T-helper 1 cell treated with Interleukin-12 subunit alpha and Interleukin-12 subunit beta and Interleukin-4 antibody, amounts not matched to agents 30 μg/mL and 1 μg/mL, for 36 hours (primary cell): Measurements from ENCODE around the gene METAP1D.

Source experiments
- H3K27ac Mint-ChIP-seq: one replicate; pipeline ENCODE4 v1.8.0; 2021; ENCODE audit warnings: mild to moderate bottlenecking, mixed read lengths
- H3K27me3 Mint-ChIP-seq: one replicate; pipeline ENCODE4 v1.8.0; 2021; ENCODE audit warnings: low read depth, mixed read lengths
- H3K36me3 Mint-ChIP-seq: one replicate; pipeline ENCODE4 v1.8.0; 2021; ENCODE audit warnings: low read depth, mixed read lengths
- H3K4me1 Mint-ChIP-seq: one replicate; pipeline ENCODE4 v1.8.0; 2021; ENCODE audit warnings: low read depth, mixed read lengths
- H3K4me3 Mint-ChIP-seq: one replicate; pipeline ENCODE4 v1.8.0; 2021; ENCODE audit warnings: mild to moderate bottlenecking, moderate library complexity, mixed read lengths
- H3K9me3 Mint-ChIP-seq: one replicate; pipeline ENCODE4 v1.8.0; 2021; ENCODE audit warnings: mixed read lengths

Gene METAP1D

GRCh38 chr2:172100935-172101820, 101.4 kb downstream of the METAP1D start:
- H3K27me3 Mint-ChIP-seq = peaks cover 87% of the 10 kb centered on the region
- H3K9me3 Mint-ChIP-seq = no peaks in the 10 kb centered on the region
- H3K27ac Mint-ChIP-seq = peak overlapping the region; percentile 75
- peaks cover 7% of the 10 kb centered on the region for H3K36me3 Mint-ChIP-seq
- H3K4me3 Mint-ChIP-seq = peak overlapping the region; percentile 81
- H3K4me1 Mint-ChIP-seq = peaks cover 32% of the 10 kb centered on the region

- Mint-ChIP-seq H3K9me3 (no peaks in the 10 kb centered on the region), H3K27ac (peak overlapping the region; percentile 75), H3K4me3 (peak overlapping the region; percentile 81), H3K27me3 (peaks cover 88% of the 10 kb centered on the region), H3K36me3 (peaks cover 7% of the 10 kb centered on the region), H3K4me1 (peaks cover 29% of the 10 kb centered on the region)
These were observed 102.2 kb downstream of the METAP1D start for GRCh38 chr2:172101821-172102390.

- peaks cover 29% of the 10 kb centered on the region for H3K4me1 Mint-ChIP-seq
- H3K4me3 Mint-ChIP-seq = peak within 1 kb of the TSS; percentile 81
These were observed 102.9 kb downstream of the METAP1D start, which contains the start of gene DLX2 for GRCh38 chr2:172102391-172103359. TSS of gene DLX2 (minus strand) at chr2:172102900. CDS start at chr2:172102538, 362 bp downstream.

GRCh38 chr2:172103471-172104272, 103.9 kb downstream of the METAP1D start:
- peak overlapping the region; percentile 73 for H3K27ac Mint-ChIP-seq
- H3K36me3 Mint-ChIP-seq = peaks cover 8% of the 10 kb centered on the region
- H3K4me1 Mint-ChIP-seq = peaks cover 31% of the 10 kb centered on the region
- H3K4me3 Mint-ChIP-seq = peak overlapping the region; percentile 77
- H3K27me3 Mint-ChIP-seq = peaks cover 88% of the 10 kb centered on the region
- H3K9me3 Mint-ChIP-seq = no peaks in the 10 kb centered on the region

More at GRCh38 chr2:172102391-172103359, 102.9 kb downstream of the METAP1D start, which contains the start of gene DLX2:
- Mint-ChIP-seq H3K27me3 (peaks cover 85% of the 10 kb centered on the region), H3K36me3 (peaks cover 8% of the 10 kb centered on the region), H3K27ac (peak within 1 kb of the TSS; percentile 75), H3K9me3 (no peaks in the 10 kb centered on the region)

- Mint-ChIP-seq H3K4me3 (peak overlapping the region; percentile 33), H3K27ac (peak overlapping the region; percentile 34), H3K36me3 (peaks cover 7% of the 10 kb centered on the region), H3K4me1 (peaks cover 29% of the 10 kb centered on the region), H3K27me3 (peaks cover 89% of the 10 kb centered on the region), H3K9me3 (no peaks in the 10 kb centered on the region)
These were observed 105.8 kb downstream of the METAP1D start for GRCh38 chr2:172105471-172106107.

GRCh38 chr2:172106108-172106961, 106.6 kb downstream of the METAP1D start:
- H3K27ac Mint-ChIP-seq = no peak overlapping the region
- H3K36me3 Mint-ChIP-seq = peaks cover 7% of the 10 kb centered on the region
- peaks cover 81% of the 10 kb centered on the region for H3K27me3 Mint-ChIP-seq
- H3K4me1 Mint-ChIP-seq = peaks cover 27% of the 10 kb centered on the region
- peak overlapping the region; percentile 64 for H3K4me3 Mint-ChIP-seq
- H3K9me3 Mint-ChIP-seq = no peaks in the 10 kb centered on the region

GRCh38 chr2:172107690-172108586, 108.2 kb downstream of the METAP1D start:
- Mint-ChIP-seq H3K36me3 (peaks cover 5% of the 10 kb centered on the region), H3K27me3 (peaks cover 82% of the 10 kb centered on the region), H3K9me3 (no peaks in the 10 kb centered on the region), H3K4me3 (no peak overlapping the region), H3K4me1 (peaks cover 18% of the 10 kb centered on the region), H3K27ac (no peak overlapping the region)

- Mint-ChIP-seq H3K27ac (no peak overlapping the region), H3K9me3 (no peaks in the 10 kb centered on the region), H3K4me1 (peaks cover 18% of the 10 kb centered on the region), H3K4me3 (no peak overlapping the region), H3K36me3 (peaks cover 5% of the 10 kb centered on the region), H3K27me3 (peaks cover 81% of the 10 kb centered on the region)
These were observed 108.8 kb downstream of the METAP1D start for GRCh38 chr2:172108587-172108930.

- H3K4me3 Mint-ChIP-seq = no peak overlapping the region
- no peaks in the 10 kb centered on the region for H3K9me3 Mint-ChIP-seq
- H3K27ac Mint-ChIP-seq = no peak overlapping the region
- peaks cover 12% of the 10 kb centered on the region for H3K4me1 Mint-ChIP-seq
- peaks cover 74% of the 10 kb centered on the region for H3K27me3 Mint-ChIP-seq
- peaks cover 5% of the 10 kb centered on the region for H3K36me3 Mint-ChIP-seq
These were observed 109.7 kb downstream of the METAP1D start for GRCh38 chr2:172109256-172109987.

GRCh38 chr2:172109988-172110811, 110.4 kb downstream of the METAP1D start:
- H3K4me3 Mint-ChIP-seq = no peak overlapping the region

GRCh38 chr2:172113617-172114016, 113.9 kb downstream of the METAP1D start:
- H3K27me3 Mint-ChIP-seq = peaks cover 46% of the 10 kb centered on the region
- no peak overlapping the region for H3K4me3 Mint-ChIP-seq
- H3K9me3 Mint-ChIP-seq = no peaks in the 10 kb centered on the region

More at GRCh38 chr2:172109988-172110811, 110.4 kb downstream of the METAP1D start:
- Mint-ChIP-seq H3K4me1 (peaks cover 12% of the 10 kb centered on the region), H3K27me3 (peaks cover 71% of the 10 kb centered on the region), H3K36me3 (peaks cover 5% of the 10 kb centered on the region), H3K27ac (no peak overlapping the region), H3K9me3 (no peaks in the 10 kb centered on the region)

More at GRCh38 chr2:172113617-172114016, 113.9 kb downstream of the METAP1D start:
- Mint-ChIP-seq H3K4me1 (no peaks in the 10 kb centered on the region), H3K27ac (no peak overlapping the region), H3K36me3 (no peaks in the 10 kb centered on the region)
